NCI-H146 treated with DMSO at 0.1 percent for 48 hours (cell line): ENCODE measurements around the gene CLDN12.

Experiments used
- DNase-seq: peaks from one replicate; lab custom pipeline; 2025; ENCODE audit not compliant: unreplicated experiment; lab: John Stamatoyannopoulos, UW

Gene CLDN12

GRCh38 chr7:90403174-90404113 lies at the start of gene CLDN12:
Gene CLDN12, plus strand, starts transcription at chr7:90403461. Its CDS starts 9,216 bp downstream, at chr7:90412677.
- DNase-seq = peak; percentile 83

- no peak for DNase-seq
Observed at GRCh38 chr7:90383422-90383821, 19.8 kb upstream of the CLDN12 start.

GRCh38 chr7:90383861-90384260 lies 19.4 kb upstream of the CLDN12 start:
- DNase-seq = no peak

- no peak for DNase-seq
Observed at GRCh38 chr7:90384433-90384832, 18.8 kb upstream of the CLDN12 start.

- no peak for DNase-seq
Observed at GRCh38 chr7:90387470-90388240, 15.6 kb upstream of the CLDN12 start.

- no peak for DNase-seq
Observed at GRCh38 chr7:90390926-90391325, 12.3 kb upstream of the CLDN12 start.

GRCh38 chr7:90391488-90391887 lies 11.8 kb upstream of the CLDN12 start:
- DNase-seq = no peak

- DNase-seq = no peak
Observed at GRCh38 chr7:90396420-90396819, 6.8 kb upstream of the CLDN12 start.

GRCh38 chr7:90401989-90402388 lies 1.3 kb upstream of the CLDN12 start:
- DNase-seq = peak; percentile 31

GRCh38 chr7:90402785-90403173 lies 482 bp upstream of the CLDN12 start:
- no peak for DNase-seq

- no peak for DNase-seq
Observed at GRCh38 chr7:90404777-90405176, 1.5 kb downstream of the CLDN12 start.

GRCh38 chr7:90407484-90407821 lies 4.2 kb downstream of the CLDN12 start:
- no peak for DNase-seq

- DNase-seq = no peak
Observed at GRCh38 chr7:90408142-90408541, 4.9 kb downstream of the CLDN12 start.

- DNase-seq = no peak
Observed at GRCh38 chr7:90409667-90410066, 6.4 kb downstream of the CLDN12 start.

- DNase-seq = peak; percentile 9
Observed at GRCh38 chr7:90411510-90411909, 8.2 kb downstream of the CLDN12 start.

GRCh38 chr7:90412458-90413184 lies 9.4 kb downstream of the CLDN12 start:
- no peak for DNase-seq

- DNase-seq = no peak
Observed at GRCh38 chr7:90413185-90413528, 9.9 kb downstream of the CLDN12 start.

- DNase-seq = no peak
Observed at GRCh38 chr7:90421651-90422050, 18.4 kb downstream of the CLDN12 start.

- DNase-seq = no peak
Observed at GRCh38 chr7:90424720-90425119, 21.5 kb downstream of the CLDN12 start.

GRCh38 chr7:90425376-90425775 lies 22.1 kb downstream of the CLDN12 start:
- no peak for DNase-seq

GRCh38 chr7:90430614-90431460 lies 27.6 kb downstream of the CLDN12 start:
- no peak for DNase-seq
